Activated CD4-positive, alpha-beta T cell treated with anti-CD3 and anti-CD28 coated beads, Interleukin-2, amount 50 U/mL, for 1 hour (primary cell): ENCODE data around the gene TAPBP.
"Not testable (repeated sequence)": the region's sequence is repeated elsewhere in the genome, so short reads cannot be mapped to it uniquely, and the experiment has no call there.

Experiments used
- DNase-seq: peaks from one replicate; pipeline ENCODE4 v3.0.0-alpha.2; 2020

TAPBP gene

DNA sequence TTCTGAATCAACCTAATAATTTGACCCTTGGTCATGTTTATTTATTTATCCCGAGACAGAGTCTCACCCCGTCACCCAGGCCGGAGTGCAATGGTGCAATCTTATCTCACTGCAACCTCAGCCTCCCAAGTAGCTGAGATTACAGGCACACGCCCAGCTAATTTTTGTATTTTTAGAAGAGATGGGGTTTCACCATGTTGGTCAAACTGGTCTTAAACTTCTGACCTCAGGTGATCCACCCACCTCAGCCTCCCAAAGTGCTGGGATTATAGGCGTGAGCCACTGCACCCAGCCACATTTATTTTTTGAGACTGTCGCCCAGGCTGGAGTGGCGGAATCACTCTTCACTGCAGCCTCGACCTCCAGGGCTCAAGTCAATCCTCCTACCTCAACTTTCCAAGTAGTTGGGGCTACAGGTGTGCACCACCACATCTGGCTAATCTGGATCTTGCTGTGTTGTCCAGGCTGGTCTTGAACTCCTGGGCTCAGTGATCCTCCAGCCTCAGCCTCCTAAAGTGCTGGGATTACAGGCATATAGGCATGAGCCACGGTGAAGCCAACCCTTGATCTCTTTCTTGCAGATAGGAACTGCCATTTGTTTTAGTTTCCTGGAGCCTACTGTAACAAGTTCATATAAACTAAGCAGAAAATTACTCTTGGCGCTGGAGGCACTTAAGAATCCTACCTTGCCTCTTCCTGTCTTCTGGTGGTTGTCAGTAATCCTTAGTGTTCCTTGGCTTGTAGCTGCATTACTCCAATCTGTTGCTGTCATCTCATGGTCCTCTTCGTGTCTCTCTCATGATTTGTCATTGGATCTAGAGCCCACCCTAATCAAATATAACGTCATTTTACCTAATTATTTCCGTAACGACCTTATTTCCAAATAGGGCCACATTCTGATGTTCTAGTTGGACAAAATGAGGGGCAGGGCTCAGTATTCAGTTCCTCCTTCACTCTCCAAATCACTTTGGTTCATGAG, 39.7 kb downstream of the TAPBP start:
- DNase-seq = no peak

DNA sequence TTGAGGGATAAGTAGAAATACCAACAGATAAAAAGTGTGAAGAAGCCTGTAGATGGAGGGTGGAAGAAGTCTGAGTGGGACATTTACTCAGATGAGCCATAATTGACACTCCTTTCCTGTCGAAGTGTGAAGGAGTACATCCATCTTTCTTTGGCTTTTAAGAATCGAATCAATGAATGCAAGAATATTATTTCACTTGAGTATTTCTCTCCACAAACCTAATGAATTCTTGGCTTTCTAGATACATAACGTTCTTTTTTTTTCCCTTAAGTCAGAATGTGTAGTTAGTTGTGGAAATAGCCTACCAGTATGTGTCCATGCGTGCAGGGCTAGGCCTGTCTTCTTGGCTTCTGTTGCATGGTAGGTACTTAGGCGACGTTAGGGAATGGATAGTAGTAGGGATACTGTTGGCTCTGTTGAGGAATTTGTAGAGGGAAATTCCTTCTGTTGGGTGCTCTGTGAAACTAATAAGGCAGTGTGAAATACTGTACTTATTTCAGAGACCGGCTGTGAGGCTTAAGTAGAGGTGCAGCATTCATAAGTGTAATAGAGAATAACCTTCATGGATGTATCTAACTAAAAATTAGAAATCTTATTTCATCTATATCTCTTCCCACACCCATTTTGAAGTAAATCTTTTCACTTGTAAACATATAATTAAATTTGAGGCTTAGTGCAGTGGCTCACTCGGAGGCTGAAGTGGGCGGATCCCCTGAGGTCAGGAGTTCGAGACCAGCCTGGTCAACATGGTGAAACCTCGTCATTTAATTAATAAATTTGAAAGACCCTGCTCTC, 40.6 kb downstream of the TAPBP start:
- DNase-seq = no peak

DNA sequence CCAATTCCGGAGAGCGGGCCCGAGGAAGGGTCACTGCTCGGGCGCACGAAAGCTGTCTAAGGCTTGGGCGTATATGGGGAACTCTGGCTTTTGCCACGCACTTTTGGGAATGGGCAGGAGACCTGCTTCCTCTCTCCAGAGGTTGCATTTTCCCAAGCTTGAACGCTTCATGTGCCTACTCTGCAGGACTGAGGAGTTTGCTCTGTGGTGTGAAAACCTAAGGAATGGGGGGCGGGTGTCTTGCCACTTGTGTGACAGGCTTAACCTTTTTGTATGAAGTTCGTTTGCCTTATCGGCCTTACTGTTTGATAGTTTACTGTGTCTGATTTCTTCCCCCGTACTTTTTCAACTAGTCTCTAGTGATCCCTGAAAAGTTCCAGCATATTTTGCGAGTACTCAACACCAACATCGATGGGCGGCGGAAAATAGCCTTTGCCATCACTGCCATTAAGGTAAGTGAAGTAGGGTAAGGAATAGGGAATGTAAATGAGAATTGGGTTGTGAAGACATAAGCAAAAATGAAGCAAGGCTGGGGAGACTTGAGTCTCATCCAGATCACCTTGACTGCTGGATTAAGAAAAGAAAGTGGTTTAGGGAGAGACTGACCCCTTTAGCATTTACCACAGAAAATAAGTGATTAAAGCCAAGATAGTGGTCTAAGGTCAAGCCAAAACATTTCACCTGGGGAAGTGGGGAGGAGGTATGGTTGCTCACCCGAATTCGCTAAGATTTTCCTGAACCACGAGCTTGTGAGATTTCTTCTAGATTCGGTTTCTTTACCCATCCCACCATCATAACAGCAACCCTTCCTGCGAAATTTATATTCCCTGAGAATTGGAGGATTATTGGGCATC, 41.4 kb downstream of the TAPBP start:
- DNase-seq = no peak

DNA sequence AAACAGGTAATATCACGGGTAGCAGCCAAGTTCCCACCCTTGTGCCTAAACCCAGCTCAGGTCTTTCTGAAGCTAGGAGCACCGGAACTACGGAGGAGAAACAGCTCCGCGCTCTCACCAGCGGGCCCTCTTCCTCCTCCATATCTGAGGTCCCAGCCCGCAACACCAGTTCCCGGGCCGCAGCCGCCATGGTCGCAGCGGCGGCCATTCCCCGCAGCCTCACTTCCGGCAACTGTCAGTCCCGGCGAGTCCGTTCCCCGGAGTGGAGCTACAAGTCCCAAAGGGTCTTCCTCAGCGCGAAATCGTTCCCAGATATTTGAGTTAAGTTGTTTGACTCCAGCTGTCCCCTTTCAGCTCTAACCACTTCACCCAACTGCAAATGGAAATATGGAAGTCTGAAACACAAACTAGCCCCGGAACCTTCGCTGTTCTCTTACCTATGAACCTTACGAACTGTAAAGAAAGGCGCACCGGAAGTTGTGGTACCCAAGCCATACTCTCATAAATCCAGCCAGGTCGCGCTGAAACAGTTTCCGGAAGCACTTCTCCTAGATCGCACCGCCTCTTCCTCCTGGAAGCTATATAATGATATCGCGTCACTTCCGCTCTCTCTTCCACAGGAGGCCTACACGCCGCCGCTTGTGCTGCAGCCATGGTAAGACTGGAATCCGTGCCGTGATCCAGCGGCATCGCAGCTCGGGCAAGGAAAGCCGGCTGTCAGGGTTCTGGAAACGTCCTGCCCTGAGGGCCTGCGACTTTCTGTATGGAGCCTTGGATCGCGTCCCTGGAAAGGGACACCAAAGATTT, 42.2 kb downstream of the TAPBP start, which contains the start of the genes RPS18 and VPS52:
Gene RPS18 (plus strand): TSS at position 608 of the 807 bp plus-strand sequence. CDS start 45 bp downstream, at position 653.
Gene VPS52 (minus strand): TSS at position 409 of the 807 bp plus-strand sequence. CDS start 201 bp downstream, at position 208.
- peak; percentile 87 for DNase-seq

DNA sequence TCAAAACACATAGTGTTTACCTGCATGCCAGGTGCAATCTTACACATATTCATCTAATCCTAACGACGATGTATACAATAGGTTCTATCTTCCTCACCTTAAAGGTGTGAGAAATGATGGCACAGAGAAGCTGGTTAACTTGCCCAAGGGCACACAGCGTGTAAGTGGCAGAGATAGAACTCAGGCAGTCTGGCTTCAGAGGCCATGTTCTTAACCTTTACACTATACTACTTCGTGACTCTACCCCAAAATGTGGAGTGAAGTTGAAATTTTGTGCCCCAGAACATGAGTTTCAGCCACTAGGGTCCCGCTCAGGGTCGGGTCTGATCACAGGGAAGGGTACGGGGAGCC, 42.8 kb downstream of the TAPBP start:
- no peak for DNase-seq

DNA sequence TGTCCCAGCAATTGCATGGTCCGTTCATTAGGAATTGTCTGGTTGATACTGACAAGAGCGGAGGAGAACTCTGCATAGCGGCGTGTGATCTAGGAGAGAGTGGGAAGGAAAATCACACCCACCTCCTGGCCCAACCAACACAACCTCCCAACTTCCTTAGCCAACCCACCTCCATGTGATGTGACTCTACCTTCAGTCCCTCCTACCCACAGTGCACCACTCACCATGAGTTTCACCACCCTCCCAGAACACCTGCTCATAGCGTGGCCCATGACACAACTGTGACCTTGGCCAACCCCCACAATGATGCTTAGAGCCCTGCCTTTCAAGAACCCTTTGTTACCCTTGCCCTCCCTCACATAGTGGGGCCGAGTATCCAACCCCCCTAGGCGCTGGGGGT, 49.9 kb downstream of the TAPBP start:
- DNase-seq = no peak

DNA sequence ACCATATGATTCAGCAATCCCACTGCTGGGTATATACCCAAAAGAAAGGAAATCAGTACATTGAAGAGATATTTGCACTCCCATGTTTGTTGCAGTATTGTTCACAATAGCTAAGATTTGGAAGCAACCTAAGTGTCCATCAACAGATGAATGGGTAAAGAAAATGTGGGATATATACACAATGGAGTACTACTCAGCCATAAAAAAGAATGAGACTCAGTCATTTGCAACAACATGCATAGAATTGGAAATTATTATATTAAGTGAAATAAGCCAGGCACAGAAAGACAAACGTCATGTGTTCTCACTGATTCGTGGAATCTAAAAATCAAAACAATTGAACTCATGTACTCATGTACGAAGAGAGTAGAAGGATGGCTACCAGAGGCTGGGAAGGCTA, 51.4 kb downstream of the TAPBP start:
- DNase-seq = not testable (repeated sequence)

DNA sequence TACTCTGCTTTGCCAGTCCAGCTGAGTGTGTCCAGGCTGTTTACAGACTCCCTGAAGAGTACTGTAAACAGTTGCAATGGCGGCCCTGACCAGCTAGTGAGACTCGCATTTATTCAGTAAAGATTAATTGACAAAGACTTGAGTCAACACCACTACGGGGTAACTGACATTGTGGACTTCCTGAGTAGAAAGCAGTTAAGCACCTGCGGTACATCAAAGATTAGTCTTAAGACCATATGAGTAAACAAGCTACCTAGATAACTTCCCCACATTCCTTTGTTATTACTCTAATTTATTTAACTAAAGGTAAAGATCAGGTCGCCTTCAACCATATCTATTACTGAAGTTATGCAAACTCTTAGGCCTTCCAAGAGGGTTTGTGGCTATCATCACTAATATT, 54.8 kb downstream of the TAPBP start:
- DNase-seq = no peak

DNA sequence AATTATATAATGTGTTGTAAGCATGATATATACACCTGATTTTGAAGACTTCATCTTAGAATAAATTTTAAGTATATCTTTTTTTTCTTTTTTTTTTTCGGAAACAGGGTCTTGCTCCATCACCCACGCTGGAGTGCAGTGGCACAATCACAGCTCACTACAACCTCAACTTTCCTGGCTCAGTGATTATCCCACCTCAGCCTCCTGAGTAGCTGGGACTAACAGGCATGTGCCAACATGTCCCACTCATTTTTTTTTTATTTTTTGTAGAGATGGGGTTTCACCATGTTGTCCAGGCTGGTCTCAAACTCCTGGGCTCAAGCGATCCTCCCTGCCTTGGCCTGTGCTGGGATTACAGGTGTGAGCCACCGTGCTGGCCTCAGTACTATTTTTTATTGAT, 59.3 kb downstream of the TAPBP start:
- DNase-seq = no peak

DNA sequence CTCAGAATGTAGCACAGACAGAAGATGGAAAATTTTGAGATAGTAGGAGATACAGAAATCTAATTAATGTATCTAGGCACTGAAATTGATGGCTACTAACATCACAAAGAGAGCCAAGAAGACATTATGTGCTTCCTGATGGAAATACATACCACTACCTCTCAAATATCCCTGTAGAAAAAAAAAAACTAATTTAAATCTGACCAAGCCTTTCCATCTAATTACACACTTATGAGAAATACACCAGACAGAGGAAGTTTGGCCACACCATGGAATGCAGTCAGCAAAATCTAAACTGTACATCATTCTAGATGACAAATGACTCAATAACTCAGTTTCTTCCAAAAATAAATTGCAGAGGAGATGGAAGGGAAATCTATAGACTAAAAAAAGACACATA, 61.1 kb downstream of the TAPBP start:
- DNase-seq = no peak

DNA sequence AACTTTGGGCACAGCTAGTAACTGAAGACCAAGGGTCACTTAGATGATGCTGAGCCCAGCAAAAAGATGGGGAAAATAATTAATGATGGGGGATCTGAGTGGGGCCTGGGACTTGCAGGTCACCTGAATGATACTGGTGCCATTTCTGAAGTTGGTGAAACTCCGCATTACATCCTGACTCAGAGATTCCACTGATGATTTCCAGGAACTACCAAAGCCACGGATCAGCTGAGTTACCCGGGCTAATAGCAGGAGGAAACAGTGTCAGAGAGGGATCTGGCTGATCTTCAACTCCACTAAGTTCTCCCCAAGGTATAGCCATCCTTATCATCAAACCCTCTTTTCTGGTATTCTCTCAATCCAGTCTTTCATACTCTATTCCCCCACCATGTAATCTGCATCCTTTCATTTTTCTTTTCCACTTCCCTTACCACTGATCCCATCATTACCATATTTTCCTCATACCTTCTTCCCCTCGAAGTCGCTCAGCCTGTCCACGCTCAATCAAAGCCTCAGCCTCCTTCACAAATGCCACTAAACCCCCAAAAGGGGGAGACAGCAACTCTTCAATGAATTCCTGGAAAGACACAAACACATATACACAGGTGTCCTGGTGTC, 62.4 kb downstream of the TAPBP start:
- DNase-seq = no peak

DNA sequence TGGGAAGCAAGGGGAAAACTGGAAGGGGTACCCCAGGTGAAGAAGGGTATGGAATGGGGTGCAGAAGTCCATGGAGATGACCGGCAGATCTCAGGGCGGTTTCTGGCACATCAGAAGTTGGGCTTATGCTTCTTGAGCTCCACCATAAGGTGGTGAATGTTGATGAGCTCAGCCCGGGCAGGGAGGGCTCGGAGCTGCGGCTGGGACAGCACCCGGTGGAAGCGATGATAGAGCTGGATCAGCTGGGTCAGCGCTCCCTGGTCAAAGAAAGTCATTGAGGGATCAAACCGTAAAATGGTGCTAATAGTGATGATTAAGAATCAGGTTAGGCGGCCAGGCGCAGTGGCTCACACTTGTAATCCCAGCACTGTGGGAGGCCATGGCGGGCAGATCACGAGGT, 63.1 kb downstream of the TAPBP start:
- DNase-seq = no peak

DNA sequence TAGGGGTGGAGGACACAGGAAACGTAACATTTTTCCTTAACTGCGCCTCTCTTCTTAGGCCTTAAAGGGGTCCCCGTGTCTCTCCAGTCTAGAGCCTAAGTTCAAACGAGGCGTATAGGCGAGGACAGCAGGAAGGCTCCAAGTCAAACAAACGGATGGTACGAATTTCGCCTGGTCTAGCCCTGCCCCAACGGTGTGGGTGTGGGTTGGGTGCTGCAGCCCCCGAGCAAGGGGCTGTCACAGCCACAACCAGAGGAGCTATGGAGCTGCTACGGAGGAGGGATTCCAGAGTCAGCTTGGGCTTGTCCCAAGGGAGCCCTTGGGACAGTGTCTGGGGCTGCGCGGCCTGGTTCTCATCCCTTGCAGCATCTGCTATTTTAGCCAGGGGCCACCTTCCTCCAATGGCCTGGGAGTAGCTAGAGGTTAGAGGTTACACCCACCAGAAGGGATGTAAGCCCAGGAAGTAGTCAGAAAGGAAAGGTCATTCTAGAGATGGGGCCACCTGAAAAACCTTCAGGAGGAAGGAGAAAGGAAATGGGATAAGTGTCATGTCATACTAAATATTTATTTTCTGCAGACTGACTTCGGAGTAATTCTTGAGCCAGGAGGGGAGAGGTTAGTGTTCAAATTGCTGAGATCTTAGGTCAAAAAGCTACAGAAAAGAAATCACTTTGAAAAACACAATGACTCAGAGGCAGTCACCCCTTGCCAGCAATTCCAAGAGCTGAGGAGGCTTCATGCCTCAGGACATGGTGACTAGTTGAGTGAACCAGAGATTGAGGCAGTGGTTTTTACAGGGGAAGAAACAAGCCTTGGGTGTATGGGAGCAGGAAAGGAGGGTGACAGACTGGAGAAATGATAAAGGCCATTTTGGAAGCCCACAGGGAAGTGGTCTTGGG, 63.9 kb downstream of the TAPBP start:
- peak; percentile 4 for DNase-seq
